NCI-H446 (cell line): ENCODE measurements around the gene R3HDM2.
A peak's percentile ranks its signal among the peaks of the same experiment; 100 is the strongest.

Experiments used
- DNase-seq, 2 experiments: peaks; one replicate each; lab custom pipeline; 2025; lab: John Stamatoyannopoulos, UW

Gene R3HDM2

GRCh38 chr12:57467212-57467874 is 36.5 kb upstream of the R3HDM2 start:
- no peak for DNase-seq

- no peak for DNase-seq
Measured at GRCh38 chr12:57465747-57466505, 35.1 kb upstream of the R3HDM2 start.

- no peak for DNase-seq
Measured at GRCh38 chr12:57465030-57465746, 34.3 kb upstream of the R3HDM2 start.

- no peak for DNase-seq
Measured at GRCh38 chr12:57464569-57464968, 33.7 kb upstream of the R3HDM2 start.

GRCh38 chr12:57462912-57463253 is 32.0 kb upstream of the R3HDM2 start:
- DNase-seq, result no peak

GRCh38 chr12:57462251-57462911 is 31.5 kb upstream of the R3HDM2 start:
- DNase-seq, result peak; percentile 81 to 90

- no peak for DNase-seq
Measured at GRCh38 chr12:57461917-57462250, 31.0 kb upstream of the R3HDM2 start.

- peak in 1 of 2 experiments; percentile 36 for DNase-seq
Measured at GRCh38 chr12:57461276-57461916, 30.6 kb upstream of the R3HDM2 start.

- DNase-seq, result peak in 1 of 2 experiments; percentile 8
Measured at GRCh38 chr12:57460841-57461275, 30.0 kb upstream of the R3HDM2 start.

GRCh38 chr12:57460468-57460784 is 29.6 kb upstream of the R3HDM2 start:
- no peak for DNase-seq

GRCh38 chr12:57459750-57460467 is 29.1 kb upstream of the R3HDM2 start, which contains the start of gene GLI1:
TSS of gene GLI1 (plus strand) at chr12:57459785. CDS start at chr12:57463692, 3,907 bp downstream.
- DNase-seq, result no peak

- DNase-seq, result peak; percentile 89 to 93
Measured at GRCh38 chr12:57459055-57459749, 28.4 kb upstream of the R3HDM2 start.

- no peak for DNase-seq
Measured at GRCh38 chr12:57458665-57459054, 27.8 kb upstream of the R3HDM2 start.

- no peak for DNase-seq
Measured at GRCh38 chr12:57456737-57457490, 26.1 kb upstream of the R3HDM2 start.

GRCh38 chr12:57456145-57456700 is 25.4 kb upstream of the R3HDM2 start:
- DNase-seq, result peak in 1 of 2 experiments; percentile 52

GRCh38 chr12:57455374-57456144 is 24.7 kb upstream of the R3HDM2 start:
- DNase-seq, result no peak

- DNase-seq, result peak in 1 of 2 experiments; percentile 68
Measured at GRCh38 chr12:57454566-57455373, 23.9 kb upstream of the R3HDM2 start, which contains the start of gene INHBE. TSS of gene INHBE (plus strand) at chr12:57455307. CDS start at chr12:57455537, 230 bp downstream.

- no peak for DNase-seq
Measured at GRCh38 chr12:57454213-57454565, 23.3 kb upstream of the R3HDM2 start.
